ENCODE measurements around the gene ZNF383.
"Not testable (repeated sequence)": the region's sequence is repeated elsewhere in the genome, so short reads cannot be mapped to it uniquely, and the experiment has no call there.

ZNF383 gene

DNA sequence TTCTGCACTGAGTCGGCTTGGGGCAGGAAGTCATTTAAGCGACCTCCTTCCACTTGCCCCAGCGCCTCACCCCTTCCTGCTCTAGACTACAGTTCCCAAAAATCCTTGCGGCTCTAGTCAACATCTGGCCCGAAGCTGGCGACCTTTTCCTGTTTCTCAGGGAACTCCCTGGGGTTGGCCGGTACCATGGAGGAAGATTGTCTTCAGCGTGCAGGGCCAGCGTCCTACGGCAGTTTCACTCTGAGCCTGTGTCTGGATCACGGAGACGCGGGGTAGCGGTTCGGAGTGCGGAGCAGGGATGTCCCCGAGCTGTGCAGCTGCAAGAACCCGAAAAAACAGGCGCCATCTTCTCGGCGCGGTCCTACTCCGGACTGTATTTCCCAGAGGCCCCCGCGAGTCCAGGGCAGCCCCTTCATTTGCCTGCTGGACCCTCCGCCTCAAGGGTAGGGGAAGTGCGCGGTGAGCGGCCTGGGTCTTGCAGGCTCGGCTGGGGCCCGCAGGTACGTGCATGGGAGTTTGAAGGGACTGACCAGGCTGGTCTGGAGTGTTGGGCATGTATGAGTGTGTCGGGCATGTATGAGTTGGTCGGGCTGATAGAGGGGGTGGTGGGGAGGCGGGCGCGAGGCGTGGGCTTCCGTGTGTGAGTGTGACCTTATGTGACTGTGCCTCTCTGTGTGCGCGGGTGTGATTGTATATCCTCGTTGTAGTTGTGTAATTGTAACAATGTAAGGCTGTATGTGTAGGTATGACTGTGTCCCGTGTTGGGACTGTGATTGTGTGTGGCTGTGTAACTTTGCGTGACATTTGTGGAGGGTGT lies at the start of gene ZNF383:
Gene ZNF383 (plus strand): TSS at position 440 of the 817 bp plus-strand sequence. CDS start 12,240 bp downstream, outside the sequence.
- peak; percentile 84 to 88 for DNase-seq

DNA sequence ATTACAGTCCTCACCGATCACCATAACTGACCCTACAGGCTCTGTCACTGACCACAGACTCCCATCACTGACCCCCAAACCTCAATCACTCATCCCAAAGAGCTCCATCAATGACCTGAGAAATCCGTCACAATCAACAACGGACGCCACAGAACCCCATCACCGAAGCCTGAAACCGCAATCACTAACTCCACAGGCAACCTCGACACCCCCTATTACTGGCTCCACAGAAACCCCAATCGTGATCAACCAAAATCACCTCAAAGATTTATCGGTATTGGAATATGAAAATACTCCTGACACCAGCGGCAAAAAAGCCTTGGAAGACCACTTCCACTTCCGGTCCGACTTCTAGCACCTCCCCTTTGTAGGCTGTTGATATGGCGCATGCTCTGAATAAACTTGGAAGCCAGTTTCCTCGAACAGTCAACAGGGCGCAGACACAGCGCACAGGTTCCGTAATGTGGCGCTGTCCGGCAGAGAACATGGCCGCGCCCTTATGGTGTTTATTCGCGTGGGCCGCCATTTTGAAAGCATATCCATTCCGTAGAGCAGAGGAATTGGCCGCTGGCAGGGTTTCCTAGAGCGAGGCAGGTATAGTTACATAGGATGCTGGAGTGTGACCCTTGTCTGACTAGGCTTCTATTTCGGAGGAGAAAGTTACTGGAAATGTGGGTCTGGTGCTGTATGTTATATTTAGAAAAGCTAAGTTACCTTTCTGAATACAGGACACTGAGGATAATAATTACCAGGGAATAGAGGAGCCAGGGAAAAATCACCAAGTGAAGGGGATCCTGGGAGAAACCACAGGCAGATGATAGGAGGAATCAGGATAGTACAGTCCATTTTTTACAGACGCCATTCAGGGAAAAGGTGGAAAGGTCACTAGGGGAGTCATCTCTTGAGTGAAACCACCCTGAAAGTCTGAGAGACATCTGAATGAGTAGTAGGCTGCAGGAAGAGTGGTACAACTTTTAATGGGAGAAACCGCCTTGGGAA lies 45.3 kb upstream of the ZNF383 start, which contains the start of gene ZNF585A:
Gene ZNF585A (minus strand): TSS at position 328 of the 999 bp plus-strand sequence. CDS start 2,785 bp downstream, outside the sequence.
- DNase-seq: peak; percentile 95

DNA sequence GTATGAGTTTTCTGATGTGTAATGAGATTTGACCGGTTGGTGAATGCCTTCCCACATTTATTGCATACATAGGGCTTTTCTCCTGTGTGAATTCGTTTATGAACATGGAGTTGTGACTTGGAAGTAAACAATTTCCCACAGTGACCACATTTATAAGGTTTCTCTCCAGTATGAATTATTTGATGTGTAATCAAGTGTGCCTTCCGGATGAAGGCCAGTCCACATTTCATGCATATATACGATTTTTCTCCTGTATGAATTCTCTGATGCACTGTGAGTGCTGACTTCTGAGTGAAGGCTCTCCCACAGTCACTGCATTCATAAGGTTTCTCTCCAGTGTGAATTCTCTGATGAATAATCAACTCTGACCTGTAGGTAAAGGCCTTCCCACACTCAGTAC lies 31.9 kb upstream of the ZNF383 start:
- not testable (repeated sequence) for DNase-seq

DNA sequence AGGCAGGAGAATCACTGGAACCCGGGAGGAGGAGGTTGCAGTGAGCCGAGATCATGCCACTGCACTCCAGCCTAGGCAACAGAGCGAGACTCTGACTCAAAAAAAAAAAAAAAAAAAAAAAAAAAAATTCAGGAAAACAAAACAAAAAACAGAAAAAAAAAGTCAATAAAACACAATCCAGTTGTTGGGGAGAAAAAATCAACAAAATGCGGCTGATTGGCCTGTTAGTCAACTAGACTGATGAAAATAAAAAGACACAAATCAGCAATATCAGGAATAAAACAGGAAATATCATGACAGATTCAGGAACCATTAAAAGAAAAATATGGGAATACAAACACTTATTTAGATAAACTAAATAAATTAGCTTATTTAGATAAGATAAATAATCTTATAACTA lies 22.8 kb upstream of the ZNF383 start:
- not testable (repeated sequence) for DNase-seq

DNA sequence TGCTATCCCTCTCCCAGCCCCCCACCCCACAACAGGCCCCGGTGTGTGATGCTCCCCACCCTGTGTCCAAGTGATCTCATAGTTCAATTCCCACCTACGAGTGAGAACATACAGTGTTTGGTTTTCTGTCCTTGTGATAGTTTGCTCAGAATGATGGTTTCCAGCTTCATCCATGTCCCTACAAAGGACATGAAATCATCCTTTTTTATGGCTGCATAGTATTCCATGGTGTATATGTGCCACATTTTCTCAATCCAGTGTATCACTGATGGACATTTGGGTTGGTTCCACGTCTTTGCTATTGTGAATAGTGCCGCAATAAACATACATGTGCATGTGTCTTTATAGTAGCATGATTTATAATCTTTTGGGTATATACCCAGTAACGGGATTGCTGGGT lies 20.9 kb upstream of the ZNF383 start:
- not testable (repeated sequence) for DNase-seq

DNA sequence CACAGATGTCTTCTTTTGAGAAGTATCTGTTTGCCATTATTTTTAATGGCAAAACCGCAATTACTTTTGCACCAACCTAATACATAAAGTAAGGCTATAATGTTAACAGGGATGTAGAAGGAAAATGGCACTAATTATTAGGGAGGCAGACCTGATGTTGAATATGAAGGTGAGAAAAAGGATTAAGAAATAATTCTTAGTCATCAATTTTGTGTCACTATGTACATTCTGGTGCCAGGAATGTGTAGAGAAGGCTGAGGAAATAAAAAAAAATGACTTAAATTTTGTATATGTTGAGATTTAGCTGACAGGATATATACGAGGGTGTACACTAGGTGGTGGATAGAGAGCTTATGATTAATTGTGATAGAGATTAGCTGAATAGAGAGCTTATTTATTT lies 20.2 kb upstream of the ZNF383 start:
- DNase-seq: no peak

DNA sequence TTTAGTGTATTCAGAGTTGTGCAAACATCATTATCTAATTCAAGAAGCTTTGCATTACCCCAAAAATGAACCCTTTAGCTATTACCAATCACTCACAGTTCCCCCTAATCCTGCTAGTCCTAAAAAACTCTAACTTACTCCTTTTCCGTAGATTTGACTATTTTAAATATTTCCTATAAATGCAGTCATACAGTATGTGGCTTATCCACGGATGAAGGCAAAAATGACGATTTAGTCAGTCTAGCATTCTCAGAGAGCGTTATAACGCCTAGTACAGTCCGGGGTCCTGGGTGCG lies 587 bp upstream of the ZNF383 start:
- DNase-seq: no peak

DNA sequence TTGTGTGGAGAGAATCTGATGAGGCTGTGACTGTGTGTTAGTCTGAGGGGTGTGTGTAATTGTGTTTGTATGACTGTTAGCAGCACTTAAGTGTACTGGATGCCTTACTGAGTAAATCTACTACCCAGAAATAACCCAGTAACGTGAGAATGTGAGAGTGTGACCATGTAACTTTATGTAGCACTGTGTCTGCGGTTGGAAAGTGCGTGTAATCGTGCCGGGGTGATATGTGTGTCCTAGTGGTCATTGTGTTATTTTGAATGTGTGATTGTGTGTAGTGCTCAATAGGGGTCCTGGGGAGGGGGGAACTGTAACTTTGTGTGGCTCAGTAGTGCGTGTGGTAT lies 550 bp downstream of the ZNF383 start:
- no peak for DNase-seq

DNA sequence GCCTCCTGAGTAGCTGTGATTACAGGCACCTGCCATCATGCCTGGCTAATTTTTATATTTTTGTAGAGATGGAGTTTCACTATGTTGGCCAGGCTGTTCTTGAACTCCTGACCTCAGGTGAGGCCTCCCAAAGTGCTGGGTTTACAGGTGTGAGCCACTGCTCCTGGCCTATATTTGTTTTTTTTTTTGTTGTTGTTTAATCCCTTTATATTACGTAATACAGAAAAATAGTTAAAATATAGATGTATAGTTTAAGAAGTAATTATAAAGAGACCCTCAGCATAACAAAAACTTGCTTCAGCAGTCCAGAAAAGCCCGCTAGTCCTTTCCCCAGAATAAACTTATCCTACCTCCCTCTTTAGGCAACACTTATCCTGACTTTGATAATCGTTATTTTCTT lies 2.4 kb downstream of the ZNF383 start:
- DNase-seq: no peak

DNA sequence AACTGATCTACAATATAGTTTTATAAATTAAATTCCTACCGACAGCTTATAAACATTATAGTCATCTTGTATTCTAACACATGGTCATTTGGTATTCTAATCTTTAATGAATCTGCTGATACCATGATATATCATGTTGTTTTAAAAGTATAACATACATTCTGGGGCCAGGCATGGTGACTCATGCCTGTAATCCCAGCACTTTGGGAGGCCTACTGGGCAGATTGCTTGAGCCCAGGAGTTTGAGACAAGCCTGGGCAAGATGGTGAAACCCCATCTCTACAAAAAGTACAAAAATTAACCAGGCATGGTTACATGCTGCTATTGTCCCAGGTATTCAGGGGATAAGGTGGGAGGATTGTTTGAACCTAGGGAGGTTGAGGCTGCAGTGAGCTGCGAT lies 3.1 kb downstream of the ZNF383 start:
- DNase-seq: no peak

DNA sequence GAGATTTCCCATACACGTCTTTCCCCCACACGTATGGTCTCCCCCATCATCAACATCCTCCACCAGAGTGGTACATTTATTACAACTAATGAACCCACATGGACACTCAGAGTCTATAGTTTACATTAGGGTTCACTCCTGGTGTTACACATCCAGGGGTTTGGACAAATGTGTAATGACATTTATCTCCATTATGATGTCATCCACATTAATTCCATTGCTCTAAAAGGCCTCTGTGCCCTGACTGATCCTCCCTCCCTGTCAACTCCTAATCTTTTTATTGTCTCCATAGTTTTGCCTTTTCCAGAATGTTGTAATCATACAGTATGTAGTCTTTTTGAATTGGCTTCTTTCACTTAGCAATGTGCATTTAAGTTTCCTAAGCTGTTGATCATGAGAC lies 8.2 kb downstream of the ZNF383 start:
- no peak for DNase-seq

DNA sequence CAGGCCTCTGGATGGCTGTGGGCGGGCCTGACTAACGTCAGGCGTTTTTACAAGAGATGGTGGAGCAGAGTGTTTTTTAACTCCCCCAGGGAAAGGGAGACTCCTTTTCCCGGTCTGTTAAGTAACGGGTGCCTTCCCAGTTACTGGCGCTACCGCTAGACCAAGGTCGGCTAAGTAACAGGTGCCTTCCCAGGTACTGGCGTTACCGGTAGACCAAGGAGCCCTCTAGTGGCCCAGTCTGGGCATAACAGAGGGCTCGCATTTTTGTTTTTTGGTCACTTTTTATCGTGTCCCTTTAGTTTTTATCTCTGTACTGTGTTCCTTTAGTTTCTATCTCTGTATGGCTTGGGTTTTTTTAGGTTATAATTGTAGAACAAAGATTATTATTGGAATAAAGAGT lies 10.0 kb downstream of the ZNF383 start:
- peak in 1 of 2 donors; percentile 18 for DNase-seq

DNA sequence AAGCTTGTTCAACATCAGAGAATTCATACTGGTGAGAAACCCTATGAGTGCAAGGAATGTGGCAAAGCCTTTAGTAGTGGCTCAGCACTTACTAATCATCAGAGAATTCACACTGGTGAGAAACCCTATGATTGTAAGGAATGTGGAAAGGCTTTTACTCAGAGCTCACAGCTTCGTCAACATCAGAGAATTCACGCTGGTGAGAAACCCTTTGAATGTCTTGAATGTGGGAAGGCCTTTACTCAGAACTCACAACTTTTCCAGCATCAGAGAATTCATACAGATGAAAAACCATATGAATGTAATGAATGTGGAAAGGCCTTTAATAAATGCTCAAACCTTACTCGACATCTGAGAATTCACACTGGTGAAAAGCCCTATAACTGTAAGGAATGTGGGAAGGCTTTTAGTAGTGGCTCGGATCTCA lies 25.2 kb downstream of the ZNF383 start:
- DNase-seq: no peak

DNA sequence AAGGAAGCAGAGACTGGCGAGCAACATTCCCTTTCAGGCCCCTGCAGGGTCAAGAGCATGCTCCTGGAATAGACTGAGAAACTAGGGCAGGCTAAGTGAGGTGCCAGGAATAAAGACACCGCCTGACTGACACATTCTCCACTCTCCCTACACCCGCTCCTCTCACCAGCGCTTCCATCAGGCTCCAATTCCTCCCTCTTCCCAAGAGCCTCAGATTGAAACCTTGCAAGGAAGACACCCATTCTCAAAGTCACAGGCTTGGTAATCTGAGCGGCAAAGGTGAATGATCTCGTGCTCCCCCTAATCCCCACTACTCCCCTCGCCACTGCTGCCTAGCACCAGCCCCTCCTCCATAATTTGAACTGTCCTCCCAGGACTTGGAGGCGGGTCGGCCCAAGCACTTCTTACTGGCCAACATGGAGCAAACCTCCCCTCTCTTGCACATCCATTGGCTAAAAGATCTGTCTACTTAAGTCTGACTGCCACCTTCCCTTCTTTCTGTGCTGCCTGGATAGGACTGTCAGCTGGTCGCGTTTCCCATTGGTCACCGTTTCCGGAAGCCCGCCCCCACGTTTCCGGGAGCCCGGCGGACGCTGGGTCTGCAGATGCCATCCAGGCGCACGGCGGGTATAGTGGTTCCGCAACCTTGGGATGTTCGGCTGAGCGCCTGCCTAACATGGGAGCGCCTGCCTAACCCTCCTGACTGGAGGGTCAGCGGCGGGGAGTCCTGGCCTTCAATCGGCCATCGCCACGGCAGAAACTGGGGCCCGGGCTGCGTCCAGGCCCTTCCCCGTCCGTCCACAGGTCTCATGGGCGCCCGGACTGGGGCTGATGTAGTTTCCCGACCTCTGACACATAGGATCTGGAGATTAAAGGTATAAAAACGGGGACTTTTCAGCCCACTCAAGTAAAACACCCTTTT lies 33.6 kb downstream of the ZNF383 start:
- peak; percentile 2 to 13 for DNase-seq

DNA sequence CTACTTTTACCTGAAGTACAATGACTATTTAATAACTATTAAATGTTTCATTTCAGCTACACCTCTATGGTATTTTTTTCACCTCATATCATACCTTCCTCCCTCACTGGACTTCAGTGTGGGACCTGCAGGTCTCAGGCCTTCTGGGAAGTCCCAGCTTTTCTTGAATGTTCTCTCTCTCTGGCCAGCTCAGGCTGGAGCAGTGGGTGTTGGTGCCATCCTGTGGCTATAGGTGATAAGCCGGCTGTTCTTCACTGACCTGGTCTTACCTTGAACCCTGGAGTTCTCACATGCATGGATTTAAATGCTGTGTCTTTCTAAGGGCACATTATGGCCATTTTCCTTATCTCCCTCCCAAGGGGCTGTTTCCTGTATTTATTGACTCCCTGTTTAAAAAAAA lies 45.0 kb downstream of the ZNF383 start:
- not testable (repeated sequence) for DNase-seq

DNA sequence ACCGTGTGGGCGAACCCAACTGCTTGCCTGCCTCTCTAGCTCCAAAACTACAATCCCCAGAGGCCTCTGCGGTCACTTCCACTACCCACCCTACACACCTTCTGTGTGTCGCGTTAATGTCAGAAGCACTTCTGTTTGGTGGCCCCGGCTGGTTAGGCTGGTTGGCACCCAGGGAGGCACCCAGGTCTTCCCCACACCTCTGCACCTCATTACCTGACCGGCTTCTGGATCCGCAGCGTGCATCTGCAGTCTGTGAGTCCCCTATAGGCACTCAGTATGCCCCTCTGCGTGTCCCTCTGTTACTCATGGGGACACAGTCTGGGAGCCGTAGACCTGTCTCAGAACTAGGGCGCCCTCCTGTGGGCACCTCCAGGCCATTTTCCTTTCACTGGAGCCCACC lies 49.0 kb downstream of the ZNF383 start:
- not testable (repeated sequence) for DNase-seq

DNA sequence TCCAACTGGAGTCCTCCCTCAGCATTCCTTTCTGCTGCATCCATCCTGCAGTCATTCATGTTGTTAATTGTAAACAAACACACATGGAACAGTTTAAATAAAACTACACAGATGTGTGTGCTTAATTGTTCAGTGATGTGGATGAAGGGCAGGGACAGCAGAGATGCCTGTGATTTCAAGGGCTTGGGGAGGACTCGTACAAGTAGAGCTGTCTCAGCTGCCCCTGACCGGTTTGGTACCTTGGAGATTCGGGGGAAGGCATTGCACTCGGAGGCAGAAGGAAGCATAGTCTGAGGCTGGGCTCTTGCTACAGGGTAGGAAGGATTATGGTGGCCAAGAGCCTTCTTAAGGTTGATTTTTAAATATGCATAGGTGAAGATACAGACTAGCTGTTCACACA lies 49.7 kb downstream of the ZNF383 start:
- DNase-seq: not testable (repeated sequence)

DNA sequence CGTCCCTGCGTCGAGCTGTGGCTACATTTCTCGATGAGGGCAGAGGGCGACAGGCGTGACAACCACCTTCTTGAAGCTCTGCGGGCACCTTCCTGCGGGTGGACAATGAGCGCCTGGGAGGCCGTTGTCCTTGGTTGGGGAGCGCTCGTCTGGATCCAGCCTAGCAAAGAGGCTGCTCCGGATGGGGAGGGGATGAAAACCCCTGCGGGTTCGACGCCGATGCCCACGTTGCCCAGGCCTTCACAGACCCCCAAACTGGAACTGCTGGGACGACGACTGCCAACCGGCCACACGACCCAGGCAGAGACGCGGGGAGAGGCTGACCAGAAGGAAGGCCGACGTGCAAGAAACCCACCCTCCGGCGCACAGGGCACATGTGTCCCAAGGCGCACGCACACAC lies 62.6 kb downstream of the ZNF383 start:
- DNase-seq: not testable (repeated sequence)

DNA sequence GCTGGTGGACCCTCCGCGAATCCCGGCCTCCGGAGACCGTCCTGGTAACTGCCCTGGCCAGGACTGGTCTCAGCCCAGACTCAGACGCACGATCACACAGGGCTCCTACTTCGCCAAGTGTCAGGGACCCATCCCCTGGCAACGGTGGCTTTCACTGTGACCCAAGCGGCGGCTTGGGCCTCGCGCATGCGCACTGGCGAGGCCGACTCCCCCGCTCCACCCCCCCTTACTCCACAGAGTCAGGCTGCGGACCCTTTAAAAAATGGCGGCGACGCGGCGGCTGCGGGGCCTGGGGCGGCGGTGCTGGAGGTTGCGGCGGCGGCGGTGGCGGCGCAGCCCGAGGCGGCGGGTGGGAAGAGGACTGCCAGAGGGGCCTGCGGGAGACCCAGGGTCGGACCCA lies 66.0 kb downstream of the ZNF383 start:
- not testable (repeated sequence) for DNase-seq

DNA sequence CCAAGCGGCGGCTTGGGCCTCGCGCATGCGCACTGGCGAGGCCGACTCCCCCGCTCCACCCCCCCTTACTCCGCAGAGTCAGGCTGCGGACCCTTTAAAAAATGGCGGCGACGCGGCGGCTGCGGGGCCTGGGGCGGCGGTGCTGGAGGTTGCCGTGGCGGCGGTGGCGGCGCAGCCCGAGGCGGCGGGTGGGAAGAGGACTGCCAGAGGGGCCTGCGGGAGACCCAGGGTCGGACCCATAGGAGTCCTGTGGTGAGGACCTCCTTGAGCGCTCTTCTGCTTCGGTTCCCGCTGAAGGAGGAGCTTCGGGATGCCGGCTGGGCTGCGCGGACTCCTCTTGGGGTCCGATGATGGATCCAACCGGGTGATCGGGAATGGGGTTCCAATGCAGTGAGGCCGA lies 71.2 kb downstream of the ZNF383 start:
- DNase-seq: not testable (repeated sequence)

DNA sequence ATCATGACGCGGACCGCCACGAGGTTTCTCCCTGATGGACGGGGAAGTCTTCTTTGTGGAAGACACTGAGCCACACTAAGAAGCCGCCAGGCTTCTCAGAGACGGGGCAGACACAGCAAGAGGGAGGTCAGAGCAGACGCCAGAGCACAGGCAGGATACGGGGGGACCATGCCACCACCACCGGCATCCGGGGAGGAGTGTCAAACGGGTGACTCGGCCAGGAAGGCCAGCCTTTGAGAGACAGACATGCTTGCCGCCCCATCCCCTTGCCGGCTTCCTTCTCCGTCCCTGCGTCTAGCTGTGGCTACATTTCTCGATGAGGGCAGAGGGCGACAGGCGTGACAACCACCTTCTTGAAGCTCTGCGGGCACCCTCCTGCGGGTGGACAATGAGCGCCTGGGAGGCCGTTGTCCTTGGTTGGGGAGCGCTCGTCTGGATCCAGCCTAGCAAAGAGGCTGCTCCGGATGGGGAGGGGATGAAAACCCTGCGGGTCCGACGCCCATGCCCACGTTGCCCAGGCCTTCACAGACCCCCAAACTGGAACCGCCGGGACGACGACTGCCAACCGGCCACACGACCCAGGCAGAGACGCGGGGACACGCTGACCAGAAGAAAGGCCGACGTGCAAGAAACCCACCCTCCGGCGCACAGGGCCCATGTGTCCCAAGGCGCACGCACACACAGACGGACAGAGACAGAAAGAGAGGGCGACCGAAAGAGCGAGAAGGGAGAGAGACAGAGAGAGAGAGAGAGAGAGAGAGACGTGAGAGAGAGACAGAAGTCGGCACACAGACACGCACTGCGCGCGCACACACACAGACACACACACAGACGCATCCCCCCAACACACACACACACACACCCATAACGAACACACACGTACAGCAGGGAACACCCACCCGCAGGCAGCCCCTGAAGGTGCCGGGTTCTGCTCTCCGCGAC lies 75.3 kb downstream of the ZNF383 start:
- DNase-seq: not testable (repeated sequence)
